Esophagus muscularis mucosa (tissue), 3 donors: ENCODE data around the gene FASTKD3.
A peak's percentile ranks its signal among the peaks of the same experiment; 100 is the strongest.

ENCODE experiments used
- CTCF ChIP-seq, 3 experiments: fragments of 200-600 bp in 2 of 3; fragments of 450-650 bp in 1 of 3; sonication (generic) in 2 of 3; IDR thresholded peaks; one replicate each; pipeline ENCODE4 v1.5.1; 2017 to 2019; ENCODE audit warnings: antibody characterized with exemption in 3 of 3, mild to moderate bottlenecking in 2 of 3, moderate library complexity in 1 of 3
- POLR2A ChIP-seq: fragments of 450-650 bp; IDR thresholded peaks from one replicate; pipeline ENCODE4 v1.6.1; 2017; ENCODE audit warnings: antibody characterized with exemption, moderate library complexity, mild to moderate bottlenecking, low read depth

GRCh38 chr5:7868773-7869473 lies at the start of gene FASTKD3, which contains the start of gene MTRR:
- no peak for TF ChIP-seq CTCF (IDR thresholded peaks at IDR 0.05)
- peak; percentile 32 for TF ChIP-seq POLR2A
